ENCODE data around the gene PTX4.

Gene PTX4

DNA sequence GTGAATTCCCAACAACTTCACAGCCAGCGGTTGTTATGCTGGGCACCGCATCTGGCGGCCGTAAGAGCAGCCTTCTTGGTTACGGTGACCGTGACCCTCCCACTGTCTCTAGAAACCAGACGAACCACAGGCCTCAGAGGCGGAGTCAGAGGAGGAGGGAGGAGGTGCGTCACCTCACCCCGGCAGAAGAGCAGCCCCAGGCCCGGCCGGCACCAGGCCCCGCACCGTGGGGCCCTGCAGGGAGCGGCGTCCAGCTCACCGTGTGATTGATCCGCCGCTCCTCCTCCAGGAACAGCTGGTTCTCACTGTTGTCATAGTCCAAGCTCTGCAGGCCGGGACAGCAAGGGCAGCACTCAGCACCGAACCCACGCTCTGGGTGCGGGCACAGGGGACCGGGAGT lies 27.6 kb downstream of the PTX4 start:
- TF ChIP-seq EGR1 (IDR thresholded peaks at IDR 0.05) (no peak), RAD21 (IDR thresholded peaks at IDR 0.05; ENCODE audit: low read depth) (no peak), TAF1 (IDR thresholded peaks at IDR 0.05; ENCODE audit: low read depth) (no peak), NFIC (IDR thresholded peaks at IDR 0.05) (no peak)
- TF ChIP-seq, protein P1, sequence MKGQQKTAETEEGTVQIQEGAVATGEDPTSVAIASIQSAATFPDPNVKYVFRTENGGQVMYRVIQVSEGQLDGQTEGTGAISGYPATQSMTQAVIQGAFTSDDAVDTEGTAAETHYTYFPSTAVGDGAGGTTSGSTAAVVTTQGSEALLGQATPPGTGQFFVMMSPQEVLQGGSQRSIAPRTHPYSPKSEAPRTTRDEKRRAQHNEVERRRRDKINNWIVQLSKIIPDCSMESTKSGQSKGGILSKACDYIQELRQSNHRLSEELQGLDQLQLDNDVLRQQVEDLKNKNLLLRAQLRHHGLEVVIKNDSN (IDR thresholded peaks at IDR 0.05), result no peak

DNA sequence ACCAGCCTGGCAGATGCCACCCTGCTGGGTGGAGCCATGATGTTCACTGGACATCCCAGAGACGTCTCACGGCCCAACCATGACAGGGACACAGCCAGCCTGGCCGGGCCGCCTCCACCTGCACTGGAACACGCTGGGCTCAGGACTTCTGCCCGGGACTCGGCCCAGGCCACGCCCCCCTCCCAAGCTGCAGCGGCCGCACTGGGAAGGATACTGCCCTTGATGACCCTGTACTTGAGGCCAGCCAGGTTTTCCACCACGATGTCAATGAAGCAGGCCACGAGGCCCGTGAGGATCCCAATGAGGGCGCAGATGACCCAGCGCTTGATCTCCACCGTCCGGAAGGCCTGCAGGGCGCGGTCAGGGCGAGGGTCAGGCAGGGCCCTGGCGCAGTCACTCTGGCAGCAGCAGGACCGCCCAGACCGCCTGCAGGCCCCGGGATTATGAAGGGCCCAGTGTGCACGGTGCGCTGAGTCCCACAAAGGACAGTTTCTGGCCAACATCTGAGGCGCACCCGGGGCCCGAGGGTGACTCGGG lies 28.1 kb downstream of the PTX4 start:
- TF ChIP-seq FOXM1 (IDR thresholded peaks at IDR 0.05; ENCODE audit: borderline replicate concordance, low read depth) (no peak), ZBTB7A (IDR thresholded peaks at IDR 0.05; ENCODE audit: low read depth) (no peak), CEBPB (IDR thresholded peaks at IDR 0.05) (no peak), TEAD4 (IDR thresholded peaks at IDR 0.05) (no peak), NFIC (IDR thresholded peaks at IDR 0.05) (no peak), RAD21 (IDR thresholded peaks at IDR 0.05; ENCODE audit: low read depth) (no peak), EP300 (IDR thresholded peaks at IDR 0.05; ENCODE audit: borderline replicate concordance) (no peak), YY1 (IDR thresholded peaks at IDR 0.05; ENCODE audit: low read depth) (no peak)
- TF ChIP-seq, protein P2, sequence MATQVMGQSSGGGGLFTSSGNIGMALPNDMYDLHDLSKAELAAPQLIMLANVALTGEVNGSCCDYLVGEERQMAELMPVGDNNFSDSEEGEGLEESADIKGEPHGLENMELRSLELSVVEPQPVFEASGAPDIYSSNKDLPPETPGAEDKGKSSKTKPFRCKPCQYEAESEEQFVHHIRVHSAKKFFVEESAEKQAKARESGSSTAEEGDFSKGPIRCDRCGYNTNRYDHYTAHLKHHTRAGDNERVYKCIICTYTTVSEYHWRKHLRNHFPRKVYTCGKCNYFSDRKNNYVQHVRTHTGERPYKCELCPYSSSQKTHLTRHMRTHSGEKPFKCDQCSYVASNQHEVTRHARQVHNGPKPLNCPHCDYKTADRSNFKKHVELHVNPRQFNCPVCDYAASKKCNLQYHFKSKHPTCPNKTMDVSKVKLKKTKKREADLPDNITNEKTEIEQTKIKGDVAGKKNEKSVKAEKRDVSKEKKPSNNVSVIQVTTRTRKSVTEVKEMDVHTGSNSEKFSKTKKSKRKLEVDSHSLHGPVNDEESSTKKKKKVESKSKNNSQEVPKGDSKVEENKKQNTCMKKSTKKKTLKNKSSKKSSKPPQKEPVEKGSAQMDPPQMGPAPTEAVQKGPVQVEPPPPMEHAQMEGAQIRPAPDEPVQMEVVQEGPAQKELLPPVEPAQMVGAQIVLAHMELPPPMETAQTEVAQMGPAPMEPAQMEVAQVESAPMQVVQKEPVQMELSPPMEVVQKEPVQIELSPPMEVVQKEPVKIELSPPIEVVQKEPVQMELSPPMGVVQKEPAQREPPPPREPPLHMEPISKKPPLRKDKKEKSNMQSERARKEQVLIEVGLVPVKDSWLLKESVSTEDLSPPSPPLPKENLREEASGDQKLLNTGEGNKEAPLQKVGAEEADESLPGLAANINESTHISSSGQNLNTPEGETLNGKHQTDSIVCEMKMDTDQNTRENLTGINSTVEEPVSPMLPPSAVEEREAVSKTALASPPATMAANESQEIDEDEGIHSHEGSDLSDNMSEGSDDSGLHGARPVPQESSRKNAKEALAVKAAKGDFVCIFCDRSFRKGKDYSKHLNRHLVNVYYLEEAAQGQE (IDR thresholded peaks at IDR 0.05; ENCODE audit: low read depth), result no peak
- TF ChIP-seq, protein P3, sequence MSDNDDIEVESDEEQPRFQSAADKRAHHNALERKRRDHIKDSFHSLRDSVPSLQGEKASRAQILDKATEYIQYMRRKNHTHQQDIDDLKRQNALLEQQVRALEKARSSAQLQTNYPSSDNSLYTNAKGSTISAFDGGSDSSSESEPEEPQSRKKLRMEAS (IDR thresholded peaks at IDR 0.05), result no peak

DNA sequence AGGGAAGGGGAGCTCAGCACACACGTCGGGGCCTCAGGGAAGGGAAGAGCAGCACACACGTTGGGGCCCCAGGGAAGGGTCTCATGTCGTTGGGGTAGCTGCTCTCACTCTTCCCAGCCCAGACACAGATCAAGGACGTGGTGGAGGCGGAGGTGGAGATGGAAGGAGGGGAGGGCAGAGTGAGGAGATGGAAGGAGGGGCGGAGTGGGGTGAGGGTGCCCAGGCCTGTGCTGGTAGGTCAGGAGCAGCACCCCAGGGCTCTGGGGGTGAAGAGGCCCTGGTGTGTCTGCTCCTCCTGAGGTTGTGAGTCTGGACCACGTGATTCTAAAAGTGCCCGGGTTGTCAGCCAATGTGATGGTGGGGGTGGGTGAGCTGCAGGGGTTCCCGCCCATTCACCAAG lies 28.8 kb downstream of the PTX4 start:
- no peak for TF ChIP-seq FOXM1 (IDR thresholded peaks at IDR 0.05; ENCODE audit: borderline replicate concordance, low read depth)
- TF ChIP-seq, protein P2 (IDR thresholded peaks at IDR 0.05; ENCODE audit: low read depth), result no peak

DNA sequence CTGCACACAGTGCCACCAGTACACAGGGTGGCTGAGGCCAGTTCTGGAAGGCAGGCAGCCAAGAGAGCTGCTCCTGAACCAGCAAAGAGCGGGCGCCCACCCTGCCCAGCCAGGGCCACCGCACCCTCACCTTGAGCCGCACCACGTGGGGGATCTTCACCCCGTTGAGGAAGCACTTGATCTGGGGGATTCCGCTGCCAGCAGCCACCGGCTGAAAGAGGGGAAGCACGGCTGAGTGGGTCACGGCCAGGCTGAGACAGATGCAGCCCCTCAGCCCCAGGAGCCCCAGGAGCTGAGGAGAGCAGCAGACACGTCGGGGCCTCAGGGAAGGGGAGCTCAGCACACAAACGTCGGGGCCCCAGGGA lies 29.8 kb downstream of the PTX4 start:
- no peak for TF ChIP-seq FOXM1 (IDR thresholded peaks at IDR 0.05; ENCODE audit: borderline replicate concordance, low read depth)
- TF ChIP-seq YY1 (IDR thresholded peaks at IDR 0.05; ENCODE audit: low read depth), result no peak
- TF ChIP-seq CEBPB (IDR thresholded peaks at IDR 0.05), result no peak
- TF ChIP-seq TCF12 (IDR thresholded peaks at IDR 0.05; ENCODE audit: low read depth), result no peak
- TF ChIP-seq TAF1 (IDR thresholded peaks at IDR 0.05; ENCODE audit: low read depth), result no peak
- TF ChIP-seq RAD21 (IDR thresholded peaks at IDR 0.05; ENCODE audit: low read depth), result no peak
- TF ChIP-seq, protein P1 (IDR thresholded peaks at IDR 0.05), result no peak
- TF ChIP-seq, protein P2 (IDR thresholded peaks at IDR 0.05; ENCODE audit: low read depth), result no peak
- no peak for TF ChIP-seq ZBTB7A (IDR thresholded peaks at IDR 0.05; ENCODE audit: low read depth)
- TF ChIP-seq NFIC (IDR thresholded peaks at IDR 0.05), result no peak
- no peak for TF ChIP-seq EGR1 (IDR thresholded peaks at IDR 0.05)
- TF ChIP-seq, protein P3 (IDR thresholded peaks at IDR 0.05), result no peak
- no peak for TF ChIP-seq TEAD4 (IDR thresholded peaks at IDR 0.05)
- TF ChIP-seq CREB1 (IDR thresholded peaks at IDR 0.05; ENCODE audit: low read depth), result no peak
- TF ChIP-seq EP300 (IDR thresholded peaks at IDR 0.05; ENCODE audit: borderline replicate concordance), result no peak

DNA sequence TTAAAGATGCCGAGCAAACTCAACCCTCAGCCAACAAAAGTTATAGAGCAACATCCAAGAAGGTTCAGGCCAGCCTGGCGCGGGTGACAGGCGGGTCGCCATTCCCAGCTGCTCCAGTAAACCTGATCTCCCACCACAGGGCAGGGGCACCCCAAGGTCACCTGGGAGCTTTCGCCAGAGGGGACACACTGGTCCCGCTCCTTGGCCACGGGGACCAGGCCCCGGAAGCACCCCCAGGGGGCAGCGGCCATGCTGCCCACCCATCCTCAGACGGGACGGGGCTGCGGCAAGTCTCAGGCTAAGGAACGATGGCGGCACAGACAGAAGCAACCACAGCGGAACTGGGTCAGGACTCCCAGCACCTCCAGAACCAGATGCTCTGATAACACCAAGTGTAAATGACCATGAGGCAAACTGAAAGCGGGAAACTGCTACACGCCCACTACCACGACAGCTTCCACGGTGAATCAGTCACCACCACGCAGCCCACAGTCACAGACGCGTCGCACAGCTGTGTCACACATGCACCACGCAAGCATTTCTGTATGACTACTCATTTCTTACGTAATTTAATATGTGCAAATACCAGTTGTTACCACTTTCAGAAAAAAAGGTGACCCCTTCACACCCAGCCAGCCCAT lies 30.3 kb downstream of the PTX4 start:
- no peak for TF ChIP-seq NFIC (IDR thresholded peaks at IDR 0.05)
- no peak for TF ChIP-seq TCF12 (IDR thresholded peaks at IDR 0.05; ENCODE audit: low read depth)
- TF ChIP-seq, protein P1 (IDR thresholded peaks at IDR 0.05), result no peak
